ENCODE measurements around the gene FBN3. TPM values are rescaled to one million over a fixed set of nuclear protein-coding genes. Genes with fewer than 3 reads are reported as not detected.

FBN3 gene
- total RNA-seq, 4 donors from 2014 or later, result 0.05 to 0.17 TPM; not detected in 2

DNA sequence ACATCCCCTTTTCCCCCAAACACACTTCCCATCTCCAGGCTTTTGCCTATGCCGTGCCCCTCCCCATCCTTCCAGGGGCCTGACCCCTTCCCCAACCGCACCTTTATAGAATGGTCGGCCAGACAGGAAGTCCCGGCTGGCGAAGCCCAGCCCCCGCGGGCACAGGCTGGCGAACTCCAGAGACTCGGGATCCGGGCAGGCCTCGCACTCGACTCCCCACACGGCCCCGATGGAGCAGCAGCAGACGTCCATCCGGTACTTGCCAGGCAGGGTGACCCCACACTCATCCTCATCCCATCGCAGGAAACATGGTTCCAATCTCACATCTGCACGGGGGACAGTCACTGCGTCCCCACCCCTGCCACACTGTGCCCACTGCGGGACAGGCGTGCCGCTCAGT, 25.7 kb downstream of the FBN3 start:
- Histone ChIP-seq H3K27ac (no peak overlapping the region), H3K36me3 (no peaks in the 10 kb centered on the region), H3K4me3 (no peak overlapping the region), H3K4me1 (no peaks in the 10 kb centered on the region), H3K9me3 (no peaks in the 10 kb centered on the region), H3K27me3 (peaks cover 3% of the 10 kb centered on the region)
- TF ChIP-seq EP300 (IDR thresholded peaks at IDR 0.05) (no peak), POLR2A (IDR thresholded peaks at IDR 0.05) (no peak), POLR2AphosphoS5 (IDR thresholded peaks at IDR 0.05) (no peak)
- TF ChIP-seq, protein P1, sequence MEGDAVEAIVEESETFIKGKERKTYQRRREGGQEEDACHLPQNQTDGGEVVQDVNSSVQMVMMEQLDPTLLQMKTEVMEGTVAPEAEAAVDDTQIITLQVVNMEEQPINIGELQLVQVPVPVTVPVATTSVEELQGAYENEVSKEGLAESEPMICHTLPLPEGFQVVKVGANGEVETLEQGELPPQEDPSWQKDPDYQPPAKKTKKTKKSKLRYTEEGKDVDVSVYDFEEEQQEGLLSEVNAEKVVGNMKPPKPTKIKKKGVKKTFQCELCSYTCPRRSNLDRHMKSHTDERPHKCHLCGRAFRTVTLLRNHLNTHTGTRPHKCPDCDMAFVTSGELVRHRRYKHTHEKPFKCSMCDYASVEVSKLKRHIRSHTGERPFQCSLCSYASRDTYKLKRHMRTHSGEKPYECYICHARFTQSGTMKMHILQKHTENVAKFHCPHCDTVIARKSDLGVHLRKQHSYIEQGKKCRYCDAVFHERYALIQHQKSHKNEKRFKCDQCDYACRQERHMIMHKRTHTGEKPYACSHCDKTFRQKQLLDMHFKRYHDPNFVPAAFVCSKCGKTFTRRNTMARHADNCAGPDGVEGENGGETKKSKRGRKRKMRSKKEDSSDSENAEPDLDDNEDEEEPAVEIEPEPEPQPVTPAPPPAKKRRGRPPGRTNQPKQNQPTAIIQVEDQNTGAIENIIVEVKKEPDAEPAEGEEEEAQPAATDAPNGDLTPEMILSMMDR (IDR thresholded peaks at IDR 0.05), result no peak
- WGBS, result 91% methylated on average over 15 of the region's 22 CpGs
- DNase-seq (ENCODE audit: low spot score in 2 of 2), result no peak

GRCh38 chr19:8120636-8121480, 28.5 kb downstream of the FBN3 start:
- DNase-seq (ENCODE audit: low spot score in 2 of 2), result no peak
- Histone ChIP-seq H3K4me1 (no peaks in the 10 kb centered on the region), H3K9me3 (no peaks in the 10 kb centered on the region), H3K27me3 (peaks cover 3% of the 10 kb centered on the region), H3K4me3 (no peak overlapping the region), H3K36me3 (no peaks in the 10 kb centered on the region), H3K27ac (no peak overlapping the region)
- TF ChIP-seq POLR2A (IDR thresholded peaks at IDR 0.05) (no peak), EP300 (IDR thresholded peaks at IDR 0.05) (no peak), POLR2AphosphoS5 (IDR thresholded peaks at IDR 0.05) (no peak)
- TF ChIP-seq, protein P1 (IDR thresholded peaks at IDR 0.05), result no peak
- 88% methylated on average over 25 of the region's 26 CpGs for WGBS

DNA sequence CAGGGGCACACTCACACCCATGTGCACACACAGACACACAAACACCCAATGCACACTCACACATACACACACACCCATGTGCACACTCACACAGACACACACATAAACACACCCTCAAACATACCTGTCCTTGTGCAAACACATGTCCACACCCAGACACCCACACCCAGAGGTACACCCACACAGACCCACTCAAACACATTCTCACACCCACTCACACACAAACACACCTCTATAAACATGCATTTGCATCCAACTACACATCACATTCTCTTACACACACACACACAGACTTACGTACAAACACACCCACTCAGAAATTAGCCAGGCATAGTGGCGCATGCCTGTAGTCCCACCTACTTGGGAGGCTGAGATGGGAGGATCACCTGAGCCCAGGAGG, 31.4 kb downstream of the FBN3 start:
- H3K9me3 ChIP-seq, result no peaks in the 10 kb centered on the region
- H3K27me3 ChIP-seq, result peaks cover 8% of the 10 kb centered on the region
- no peak overlapping the region for H3K27ac ChIP-seq
- WGBS, result 60% methylated on average over 1 of the region's 2 CpGs
- H3K36me3 ChIP-seq, result no peaks in the 10 kb centered on the region
- H3K4me1 ChIP-seq, result no peaks in the 10 kb centered on the region
- TF ChIP-seq, protein P1 (IDR thresholded peaks at IDR 0.05), result no peak
- TF ChIP-seq POLR2A (IDR thresholded peaks at IDR 0.05) (no peak), EP300 (IDR thresholded peaks at IDR 0.05) (no peak), POLR2AphosphoS5 (IDR thresholded peaks at IDR 0.05) (no peak)
- no peak overlapping the region for H3K4me3 ChIP-seq
- no peak for DNase-seq (ENCODE audit: low spot score in 2 of 2)

- H3K4me3 ChIP-seq, result no peak overlapping the region
These were observed 32.7 kb downstream of the FBN3 start for GRCh38 chr19:8116437-8117293.

More at GRCh38 chr19:8116437-8117293, 32.7 kb downstream of the FBN3 start:
- no peaks in the 10 kb centered on the region for H3K4me1 ChIP-seq
- H3K9me3 ChIP-seq, result no peaks in the 10 kb centered on the region
- 86% methylated on average over 13 of the region's 23 CpGs for WGBS
- no peak overlapping the region for H3K27ac ChIP-seq
- H3K27me3 ChIP-seq, result peaks cover 11% of the 10 kb centered on the region
- no peak for DNase-seq (ENCODE audit: low spot score in 2 of 2)
- H3K36me3 ChIP-seq, result no peaks in the 10 kb centered on the region
- TF ChIP-seq EP300 (IDR thresholded peaks at IDR 0.05) (no peak), POLR2A (IDR thresholded peaks at IDR 0.05) (no peak), POLR2AphosphoS5 (IDR thresholded peaks at IDR 0.05) (no peak)
- TF ChIP-seq, protein P1 (IDR thresholded peaks at IDR 0.05), result no peak
